HG02623 (cell line): Measurements from ENCODE around the gene MYLK.
"Not testable (repeated sequence)": the region's sequence is repeated elsewhere in the genome, so short reads cannot be mapped to it uniquely, and the experiment has no call there.

ENCODE experiments used
- ATAC-seq: cut with Tn5 transposase; IDR thresholded peaks from one replicate; pipeline ENCODE4 v1.9.1; 2021; ENCODE audit warnings: moderate library complexity; ENCODE audit not compliant: unreplicated experiment

Gene MYLK

GRCh38 chr3:123632161-123632655, 251.9 kb downstream of the MYLK start:
- no peak for ATAC-seq

- ATAC-seq, result no peak
Measured at GRCh38 chr3:123629747-123630047, 254.4 kb downstream of the MYLK start.

DNA sequence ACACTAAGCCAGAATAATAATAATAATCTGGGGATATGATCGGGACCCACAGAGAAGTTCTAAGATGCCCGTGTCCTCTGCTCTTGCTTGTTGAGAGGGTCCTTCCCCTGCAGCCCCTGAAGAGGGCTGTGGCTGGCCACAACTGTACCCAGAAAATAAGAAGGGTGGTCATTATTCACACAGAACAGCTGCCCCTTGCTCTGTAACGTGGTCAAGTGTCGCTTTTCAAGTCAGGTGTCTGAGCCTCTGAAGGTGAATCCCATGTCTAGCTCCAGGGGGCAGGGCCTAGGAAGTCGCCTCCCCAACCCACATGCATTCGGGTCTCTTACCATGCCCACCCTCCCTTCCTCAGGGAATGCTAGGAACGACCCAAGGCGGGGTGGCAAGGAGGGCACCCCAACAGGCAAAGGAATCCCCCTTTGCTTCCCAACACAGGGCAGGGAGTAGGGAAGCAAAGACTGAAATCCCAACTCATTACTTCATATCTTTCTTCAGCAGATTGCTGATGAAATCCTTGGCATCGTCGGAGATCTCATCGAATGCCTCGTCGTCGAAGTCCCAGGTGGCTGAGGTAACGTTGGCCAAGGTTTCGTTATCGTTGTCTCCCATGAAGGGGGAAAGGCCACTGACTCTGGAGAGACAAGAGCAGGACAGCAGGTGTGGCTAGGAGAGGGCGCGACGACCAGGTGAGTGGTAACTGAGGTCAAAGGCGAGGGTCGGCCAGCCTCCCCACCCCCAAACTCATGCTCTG, 255.0 kb downstream of the MYLK start:
- ATAC-seq, result no peak

DNA sequence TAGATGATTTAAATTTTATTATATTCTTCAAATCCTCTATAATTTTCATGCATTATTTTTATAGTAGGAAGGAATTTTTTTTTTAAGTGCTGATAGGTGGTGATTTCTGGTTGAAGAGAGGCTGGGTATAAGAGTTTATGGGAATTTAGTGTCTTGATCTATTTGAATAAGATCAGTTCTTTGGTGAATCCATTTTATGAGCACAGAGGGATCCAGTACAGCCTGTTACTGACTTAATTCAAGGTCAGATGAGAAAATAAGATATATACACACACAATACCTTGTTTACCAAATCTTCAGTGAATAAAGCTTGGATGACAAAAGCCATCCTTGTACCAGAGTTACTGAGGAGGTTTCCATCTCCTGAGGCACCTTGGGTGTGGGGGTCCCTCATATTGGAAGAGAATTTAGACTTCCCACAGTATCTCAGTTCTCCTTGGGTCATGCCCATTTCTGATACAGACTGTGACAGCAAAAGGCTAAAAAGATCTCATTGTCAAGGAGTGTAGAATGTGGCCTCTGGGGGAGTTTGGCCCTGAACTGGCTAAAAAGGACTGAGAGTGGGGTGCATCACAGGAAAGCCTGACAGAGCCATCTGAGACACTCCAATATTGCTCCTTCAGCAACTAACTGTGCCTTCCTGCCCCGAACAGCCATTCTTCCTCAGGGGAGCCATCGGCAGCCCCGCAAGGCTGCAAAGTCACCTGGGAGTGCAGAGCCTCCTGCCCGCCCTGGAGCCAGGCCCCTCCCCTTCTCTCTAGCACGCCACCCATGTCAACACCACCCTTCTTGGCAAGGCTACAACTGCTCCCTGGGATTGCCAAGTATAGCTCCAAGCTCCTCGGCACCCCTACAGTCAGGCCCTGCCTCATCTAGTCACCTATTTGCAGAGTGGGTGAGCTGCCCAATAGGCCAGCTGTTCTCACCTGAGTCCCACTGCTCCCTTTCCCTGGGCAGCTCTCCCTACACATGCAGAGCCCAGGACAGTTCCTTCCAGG, 256.2 kb downstream of the MYLK start:
- ATAC-seq, result no peak

- ATAC-seq, result no peak
Measured at GRCh38 chr3:123626881-123627280, 257.3 kb downstream of the MYLK start.

- no peak for ATAC-seq
Measured at GRCh38 chr3:123624302-123624701, 259.8 kb downstream of the MYLK start.

DNA sequence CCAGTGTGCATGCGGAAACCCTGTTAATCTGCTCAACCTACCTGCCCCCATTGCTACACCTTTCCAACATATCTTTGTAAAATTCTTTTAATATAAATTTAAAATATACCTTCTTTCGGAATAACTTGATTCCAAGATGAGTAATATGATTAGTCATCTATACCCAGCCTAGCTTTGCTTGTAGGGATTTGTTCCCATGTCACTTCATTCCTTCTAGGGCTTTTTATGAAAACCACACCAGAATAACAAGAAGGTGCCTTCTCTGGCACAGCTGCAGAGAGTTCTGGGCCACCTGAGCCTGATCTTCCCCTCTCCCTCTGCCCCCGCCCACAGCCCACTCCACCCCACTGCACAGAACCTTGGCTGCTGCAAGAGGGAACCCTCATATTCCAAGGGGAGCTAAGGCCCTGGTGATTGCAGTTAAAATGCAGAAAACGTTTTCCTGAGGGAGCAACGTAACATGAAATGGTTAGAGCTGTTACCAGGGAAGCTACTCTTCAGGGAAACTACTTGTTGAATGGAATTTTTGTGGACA, 260.7 kb downstream of the MYLK start:
- ATAC-seq, result no peak

- ATAC-seq, result no peak
Measured at GRCh38 chr3:123622766-123623165, 261.4 kb downstream of the MYLK start.

- no peak for ATAC-seq
Measured at GRCh38 chr3:123621850-123622189, 262.3 kb downstream of the MYLK start.

GRCh38 chr3:123621186-123621849, 262.8 kb downstream of the MYLK start:
- no peak for ATAC-seq

DNA sequence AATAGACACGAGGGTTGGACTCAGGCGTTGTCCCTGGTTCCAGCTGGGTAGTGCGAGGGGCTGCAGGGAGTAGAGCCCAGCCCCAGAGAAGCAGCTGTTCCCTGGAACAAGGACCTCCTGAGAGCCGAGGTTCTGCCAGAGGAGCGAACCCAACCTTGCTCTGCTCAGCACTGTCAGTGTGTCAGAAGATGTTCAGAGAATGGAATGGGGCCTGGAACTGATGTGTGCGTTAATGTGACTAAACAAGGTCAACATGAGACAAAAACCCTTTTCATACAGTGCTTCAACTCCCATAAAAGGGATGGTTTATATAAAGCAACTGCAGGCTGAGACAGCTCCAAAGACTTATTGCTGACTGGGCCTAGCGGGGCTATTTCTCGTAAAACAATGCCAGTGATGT, 263.8 kb downstream of the MYLK start:
- no peak for ATAC-seq

DNA sequence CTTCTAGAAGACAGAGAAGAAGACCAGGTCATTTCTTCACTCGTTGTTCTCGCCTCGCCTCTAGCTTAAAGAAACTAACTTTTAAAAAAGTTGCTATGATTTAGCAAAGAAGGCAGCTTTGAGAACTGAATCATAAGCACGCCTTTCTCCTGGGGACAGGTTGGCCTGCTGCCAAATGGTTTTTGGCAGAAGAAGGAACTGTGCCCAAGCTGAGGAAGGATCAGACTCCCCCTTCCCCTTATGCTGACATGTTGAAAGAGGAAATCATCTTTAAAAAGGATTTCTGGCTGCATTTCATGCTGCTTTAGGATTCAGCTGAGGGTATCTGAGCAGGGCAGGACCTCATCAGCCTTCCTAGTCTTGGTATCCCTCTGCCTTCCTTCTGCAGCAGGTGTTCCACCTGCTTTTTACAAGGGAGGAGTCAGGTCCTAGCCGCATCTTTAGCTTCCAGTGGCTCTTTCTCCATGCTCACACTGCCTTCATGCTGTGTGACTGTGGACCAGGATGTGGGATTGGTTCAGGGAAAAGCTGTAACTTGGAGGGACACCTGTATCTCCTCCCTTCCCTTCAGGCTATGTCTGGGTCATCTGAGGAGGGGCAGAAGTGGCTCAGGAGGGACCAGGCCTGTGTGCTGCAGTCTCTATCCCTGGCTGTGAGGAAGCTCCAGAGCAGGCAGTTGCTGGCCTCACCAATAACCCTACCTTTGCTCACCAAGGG, 265.2 kb downstream of the MYLK start:
- no peak for ATAC-seq

DNA sequence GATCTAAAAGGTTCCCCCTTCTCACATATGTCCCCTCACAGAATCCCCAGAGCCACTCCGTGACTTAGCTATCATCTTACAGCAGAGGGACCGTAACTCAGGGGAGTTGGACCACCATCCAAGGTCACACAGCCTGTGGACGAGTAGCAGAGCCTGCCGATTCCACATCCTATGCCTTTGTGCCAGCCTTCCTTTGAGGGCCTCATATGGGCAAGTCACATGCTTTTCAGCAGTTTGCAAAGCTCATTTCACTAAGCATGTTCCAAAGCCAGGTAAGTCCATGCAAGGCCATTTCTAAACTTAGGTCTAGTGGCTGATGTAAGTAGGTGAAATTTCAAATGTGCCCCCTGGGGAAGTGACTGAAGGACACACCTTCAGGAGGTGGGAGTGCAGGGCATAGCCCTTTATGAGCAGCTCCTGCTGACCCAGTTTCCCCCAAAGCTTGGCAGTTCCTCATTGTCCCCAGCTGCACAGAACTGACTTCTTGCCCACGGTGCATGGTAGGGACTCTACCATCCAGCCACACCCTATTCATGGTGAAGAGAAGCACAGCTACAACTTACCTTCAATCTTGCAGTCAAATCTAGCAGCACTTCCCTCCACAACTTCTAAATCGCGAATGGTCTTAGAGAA, 265.9 kb downstream of the MYLK start:
- no peak for ATAC-seq

DNA sequence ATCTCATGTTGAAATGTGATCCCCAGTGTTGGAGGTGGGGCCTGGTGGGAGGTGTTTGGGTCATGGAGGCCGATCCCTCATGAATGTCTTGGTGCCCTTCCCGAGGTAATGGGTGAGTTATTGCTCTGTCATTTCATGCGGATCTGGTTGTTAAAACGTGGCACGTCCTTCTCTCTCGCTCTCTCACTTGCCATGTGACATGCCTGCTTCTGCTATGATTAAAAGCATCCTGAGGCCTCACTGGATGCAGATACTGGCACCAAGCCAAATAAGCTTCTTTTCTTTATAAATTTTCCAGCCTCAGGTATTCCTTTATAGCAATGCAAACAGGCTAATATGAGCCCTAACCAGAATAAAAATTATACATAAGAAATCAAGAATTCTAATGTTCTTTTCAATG, 267.5 kb downstream of the MYLK start:
- no peak for ATAC-seq

DNA sequence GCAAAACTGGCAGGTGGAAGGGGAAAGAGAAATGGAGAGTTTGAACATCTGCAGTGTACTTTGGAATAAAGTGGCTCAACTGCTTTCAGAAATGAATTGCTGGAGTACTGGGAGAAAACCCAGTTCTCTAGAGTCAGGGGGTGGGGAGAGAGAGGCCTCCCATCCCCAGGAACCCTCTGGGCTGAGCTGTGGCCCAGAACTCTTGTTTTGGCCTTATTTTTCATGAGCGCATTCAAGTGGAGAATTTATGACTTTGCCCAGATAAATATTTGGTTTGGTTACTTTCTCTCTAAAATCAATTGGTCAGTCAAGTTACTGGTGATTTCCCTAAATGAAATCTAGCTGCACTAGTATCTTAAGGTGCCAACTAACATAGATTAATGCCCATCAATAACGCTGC, 270.6 kb downstream of the MYLK start:
- no peak for ATAC-seq

- ATAC-seq, result not testable (repeated sequence)
Measured at GRCh38 chr3:123611674-123612073, 272.5 kb downstream of the MYLK start.

DNA sequence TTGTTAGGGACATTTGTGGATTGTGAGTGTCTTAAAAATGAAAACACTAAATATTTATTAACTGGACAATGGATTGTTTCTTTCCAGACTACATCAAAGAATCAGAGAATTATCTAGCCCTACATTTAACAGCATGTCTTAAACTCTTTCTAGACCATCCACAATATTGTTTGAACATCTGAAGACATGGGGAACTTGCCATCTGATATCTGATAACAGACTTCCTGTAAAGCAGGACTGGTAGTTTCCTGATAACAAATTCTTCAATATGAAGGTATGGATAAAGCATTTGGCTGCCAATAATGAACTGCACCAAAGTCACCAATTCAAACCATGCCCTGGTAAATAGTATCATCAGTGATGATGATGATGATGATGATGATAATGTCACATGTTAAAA, 273.1 kb downstream of the MYLK start:
- ATAC-seq, result no peak

DNA sequence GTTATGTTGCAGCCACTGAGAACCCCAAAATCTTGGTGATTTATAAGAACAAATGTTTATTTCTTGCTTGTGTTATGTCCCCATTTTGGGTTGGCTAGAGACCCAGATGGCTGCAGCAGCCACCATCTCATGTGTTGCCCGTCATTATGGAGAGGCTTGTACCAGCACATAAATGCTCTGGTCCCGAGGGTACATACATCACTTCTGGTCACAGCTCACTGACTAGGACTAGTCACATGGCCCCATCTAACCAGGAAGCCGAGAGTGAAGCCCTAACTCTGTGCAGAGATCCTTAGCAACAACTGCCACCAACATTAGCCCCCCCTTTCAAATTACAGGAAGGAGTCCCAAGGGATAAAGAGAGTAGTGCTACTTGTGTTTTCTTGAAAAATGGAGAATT, 273.8 kb downstream of the MYLK start:
- ATAC-seq, result peak; percentile 70

GRCh38 chr3:123609063-123609462, 275.1 kb downstream of the MYLK start:
- ATAC-seq, result no peak

- no peak for ATAC-seq
Measured at GRCh38 chr3:123608263-123608937, 275.7 kb downstream of the MYLK start.
